Measurements from ENCODE around the gene LRRN2. TPM values are rescaled to one million over a fixed set of nuclear protein-coding genes. Genes with fewer than 3 reads are reported as not detected.

The LRRN2 gene
- total RNA-seq, 1 experiment from 2014 or later: not detected

GRCh38 chr1:204695692-204696091 is 10.2 kb upstream of the LRRN2 start:
- H3K27me3 Mint-ChIP-seq (ENCODE audit: insufficient read depth, unreplicated experiment): peaks cover 24% of the 10 kb centered on the region
- no peaks in the 10 kb centered on the region for H3K4me1 ChIP-seq
- POLR2A ChIA-PET: no interaction called here
- CTCF ChIA-PET: no interaction called here
- no peak overlapping the region for H3K27ac Mint-ChIP-seq (ENCODE audit: unreplicated experiment)
- no peak for TF ChIP-seq CTCF (IDR thresholded peaks at IDR 0.05; ENCODE audit: insufficient read depth in 1 of 2, low read depth in 1 of 2, low read length in 1 of 2, severe bottlenecking in 1 of 2, unreplicated experiment in 1 of 2)
- no peaks in the 10 kb centered on the region for H3K9me3 ChIP-seq
- intact Hi-C loops (cut with micrococcal nuclease; ENCODE audit: unreplicated experiment): no loop called here
- no peaks in the 10 kb centered on the region for H3K27me3 ChIP-seq (replicated peaks; ENCODE audit: control insufficient read depth, insufficient read depth, low read length)
- H3K36me3 ChIP-seq (ENCODE audit: control insufficient read depth, insufficient read depth, low read length): no peaks in the 10 kb centered on the region
- no peaks in the 10 kb centered on the region for H3K36me3 Mint-ChIP-seq (ENCODE audit: insufficient read depth, unreplicated experiment)
- H3K4me3 Mint-ChIP-seq (ENCODE audit: unreplicated experiment): no peak overlapping the region
- no TSS peak for BruUV-seq (replicated peaks)
- H3K9me3 Mint-ChIP-seq (ENCODE audit: unreplicated experiment): no peaks in the 10 kb centered on the region
- H3K4me1 Mint-ChIP-seq (ENCODE audit: low read depth, unreplicated experiment): no peaks in the 10 kb centered on the region
- no peak overlapping the region for H3K4me3 ChIP-seq (ENCODE audit: low read depth, low read length)
- no peak for DNase-seq

GRCh38 chr1:204694145-204694544 is 8.6 kb upstream of the LRRN2 start:
- Mint-ChIP-seq H3K4me3 (ENCODE audit: unreplicated experiment) (no peak overlapping the region), H3K36me3 (ENCODE audit: insufficient read depth, unreplicated experiment) (no peaks in the 10 kb centered on the region), H3K27ac (ENCODE audit: unreplicated experiment) (no peak overlapping the region), H3K4me1 (ENCODE audit: low read depth, unreplicated experiment) (no peaks in the 10 kb centered on the region), H3K27me3 (ENCODE audit: insufficient read depth, unreplicated experiment) (peaks cover 24% of the 10 kb centered on the region), H3K9me3 (ENCODE audit: unreplicated experiment) (no peaks in the 10 kb centered on the region)
- CTCF ChIA-PET: no interaction called here
- intact Hi-C loops (cut with micrococcal nuclease; ENCODE audit: unreplicated experiment): loop anchor here (5.0 kb wide), 1 partner anchor 113 kb away; no protein-coding TSS in a partner anchor
- no peak for DNase-seq
- Histone ChIP-seq H3K27me3 (replicated peaks; ENCODE audit: control insufficient read depth, insufficient read depth, low read length) (no peaks in the 10 kb centered on the region), H3K9me3 (no peaks in the 10 kb centered on the region), H3K4me1 (no peaks in the 10 kb centered on the region), H3K4me3 (ENCODE audit: low read depth, low read length) (no peak overlapping the region), H3K36me3 (ENCODE audit: control insufficient read depth, insufficient read depth, low read length) (no peaks in the 10 kb centered on the region)
- no peak for TF ChIP-seq CTCF (IDR thresholded peaks at IDR 0.05; ENCODE audit: insufficient read depth in 1 of 2, low read depth in 1 of 2, low read length in 1 of 2, severe bottlenecking in 1 of 2, unreplicated experiment in 1 of 2)
- POLR2A ChIA-PET: no interaction called here
- BruUV-seq (replicated peaks): no TSS peak

- Histone ChIP-seq H3K36me3 (ENCODE audit: control insufficient read depth, insufficient read depth, low read length) (no peaks in the 10 kb centered on the region), H3K9me3 (no peaks in the 10 kb centered on the region), H3K4me1 (no peaks in the 10 kb centered on the region), H3K27me3 (replicated peaks; ENCODE audit: control insufficient read depth, insufficient read depth, low read length) (no peaks in the 10 kb centered on the region), H3K4me3 (ENCODE audit: low read depth, low read length) (no peak overlapping the region)
- no peak for TF ChIP-seq CTCF (IDR thresholded peaks at IDR 0.05; ENCODE audit: insufficient read depth in 1 of 2, low read depth in 1 of 2, low read length in 1 of 2, severe bottlenecking in 1 of 2, unreplicated experiment in 1 of 2)
- H3K36me3 Mint-ChIP-seq (ENCODE audit: insufficient read depth, unreplicated experiment): no peaks in the 10 kb centered on the region
- intact Hi-C loops (cut with micrococcal nuclease; ENCODE audit: unreplicated experiment): loop anchor here (5.0 kb wide), 1 partner anchor 114 kb away; no protein-coding TSS in a partner anchor
- no peaks in the 10 kb centered on the region for H3K4me1 Mint-ChIP-seq (ENCODE audit: low read depth, unreplicated experiment)
- no peak overlapping the region for H3K4me3 Mint-ChIP-seq (ENCODE audit: unreplicated experiment)
- no peaks in the 10 kb centered on the region for H3K9me3 Mint-ChIP-seq (ENCODE audit: unreplicated experiment)
- ChIA-PET CTCF (no interaction called here), POLR2A (no interaction called here)
- peaks cover 24% of the 10 kb centered on the region for H3K27me3 Mint-ChIP-seq (ENCODE audit: insufficient read depth, unreplicated experiment)
- no peak overlapping the region for H3K27ac Mint-ChIP-seq (ENCODE audit: unreplicated experiment)
- no peak for DNase-seq
- no TSS peak for BruUV-seq (replicated peaks)
Observed at GRCh38 chr1:204692841-204693356, 7.4 kb upstream of the LRRN2 start.

All from Caco-2 (cell line).